WTC11 (cell line): ENCODE results near the gene ZNF626. TPM values are rescaled to one million over a fixed set of nuclear protein-coding genes. Genes with fewer than 3 reads are reported as not detected.

Source experiments
- ATAC-seq: fragments of 200-7000 bp; cut with Tn5 transposase; 2 replicates; pipeline ENCODE4 v1.10.0; 2021; ENCODE audit warnings: mild to moderate bottlenecking, moderate library complexity
- Bru-seq: library from RNA; stranded (reverse); fragments of 400-500 nt; gene quantifications from one replicate; lab custom pipeline; 2021; lab: Mats Ljungman, UMichigan
- CTCF ChIA-PET: fragments of 300-600 bp; sonication (Branson Sonifier 250); formaldehyde crosslinking; loops from one replicate; lab custom pipeline; 2021; ENCODE audit warnings: antibody characterized with exemption; lab: Charles Lee
- POLR2A ChIA-PET: fragments of 350-600 bp; sonication (Branson Sonifier 250); formaldehyde crosslinking; loops from one replicate; lab custom pipeline; 2021; ENCODE audit warnings: antibody characterized with exemption; lab: Charles Lee
- DNase-seq: peaks from one replicate; pipeline ENCODE4 v3.0.0; 2021; ENCODE audit warnings: low spot score
- H3K27ac Mint-ChIP-seq: 2 replicates; pipeline ENCODE4 v1.8.0; 2021; ENCODE audit warnings: mixed read lengths
- H3K27me3 Mint-ChIP-seq: 2 replicates; pipeline ENCODE4 v1.8.0; 2021; ENCODE audit warnings: low read depth, mild to moderate bottlenecking, moderate library complexity, mixed read lengths
- H3K36me3 Mint-ChIP-seq: 2 replicates; pipeline ENCODE4 v1.8.0; 2021; ENCODE audit warnings: mixed read lengths
- H3K4me1 Mint-ChIP-seq: 2 replicates; pipeline ENCODE4 v1.8.0; 2022; ENCODE audit warnings: mixed read lengths
- H3K4me3 Mint-ChIP-seq: 2 replicates; pipeline ENCODE4 v1.8.0; 2021; ENCODE audit warnings: mild to moderate bottlenecking, moderate library complexity, mixed read lengths
- H3K9me3 Mint-ChIP-seq: 2 replicates; pipeline ENCODE4 v1.8.0; 2021; ENCODE audit warnings: mixed read lengths
- CBFB ChIP-seq: sonication (generic); formaldehyde crosslinking; IDR thresholded peaks from 2 replicates; pipeline ENCODE4 v1.8.1; 2022; ENCODE audit warnings: mild to moderate bottlenecking, low read depth, missing genetic modification reagents
- CREB1 ChIP-seq: sonication (generic); formaldehyde crosslinking; IDR thresholded peaks from 2 replicates; pipeline ENCODE4 v1.8.0; 2023; ENCODE audit warnings: mild to moderate bottlenecking, missing genetic modification reagents
- ELF4 ChIP-seq: sonication (generic); formaldehyde crosslinking; IDR thresholded peaks from 2 replicates; pipeline ENCODE4 v1.8.1; 2022; ENCODE audit warnings: low read depth, mild to moderate bottlenecking, moderate library complexity, missing genetic modification reagents
- JAZF1 ChIP-seq: fragments of 250-450 bp; sonication (Bioruptor Pico); IDR thresholded peaks from 2 replicates; pipeline ENCODE4 v1.9.0; 2021; ENCODE audit warnings: moderate library complexity, mild to moderate bottlenecking, inconsistent platforms
- NFYB ChIP-seq: sonication (generic); formaldehyde crosslinking; conservative IDR thresholded peaks from 2 replicates; pipeline ENCODE4 v1.8.0; 2022; ENCODE audit warnings: low read depth, missing genetic modification reagents
- SMAD4 ChIP-seq: sonication (generic); formaldehyde crosslinking; IDR thresholded peaks from 2 replicates; pipeline ENCODE4 v1.8.0; 2022; ENCODE audit warnings: mild to moderate bottlenecking, missing genetic modification reagents
- SOX15 ChIP-seq: fragments of 250-450 bp; sonication (Bioruptor Pico); IDR thresholded peaks from 2 replicates; pipeline ENCODE4 v1.9.0; 2021; ENCODE audit warnings: mild to moderate bottlenecking
- SP1 ChIP-seq: sonication (generic); formaldehyde crosslinking; conservative IDR thresholded peaks from 2 replicates; pipeline ENCODE4 v1.8.1; 2022; ENCODE audit warnings: missing genetic modification reagents
- TEAD4 ChIP-seq: sonication (generic); formaldehyde crosslinking; IDR thresholded peaks from 2 replicates; pipeline ENCODE4 v1.8.0; 2022; ENCODE audit warnings: mild to moderate bottlenecking, missing genetic modification reagents
- ZBTB21 ChIP-seq: sonication (generic); formaldehyde crosslinking; IDR thresholded peaks from 2 replicates; pipeline ENCODE4 v1.8.1; 2023; ENCODE audit warnings: mild to moderate bottlenecking, missing genetic modification reagents, borderline replicate concordance
- ZNF263 ChIP-seq: sonication (generic); formaldehyde crosslinking; IDR thresholded peaks from 2 replicates; pipeline ENCODE4 v1.8.1; 2022; ENCODE audit warnings: low read depth, mild to moderate bottlenecking, moderate library complexity, missing genetic modification reagents
- ZNF423 ChIP-seq: fragments of 250-450 bp; sonication (Bioruptor Pico); IDR thresholded peaks from 2 replicates; pipeline ENCODE4 v2.1.2; 2022; ENCODE audit warnings: mild to moderate bottlenecking, moderate library complexity
- long read RNA-seq, 3 experiments: library from RNA in 1 of 3; library from capped mRNA in 1 of 3; library from polyadenylated mRNA in 1 of 3; unstranded in 2 of 3; stranded (forward) in 1 of 3; transcript quantifications; one replicate each; pipeline ENCODE4 v2.0.0, GENCODE V29; 2021
- total RNA-seq: library from RNA; stranded (reverse); gene quantifications from 3 replicates; pipeline ENCODE4 v1.2.3, GENCODE V29; 2021
- TF ChIP-seq, protein P1 (sequence below): sonication (generic); formaldehyde crosslinking; IDR thresholded peaks from 2 replicates; pipeline ENCODE4 v1.8.1; 2023; ENCODE audit warnings: mild to moderate bottlenecking, missing genetic modification reagents, borderline replicate concordance
- TF ChIP-seq, protein P2 (sequence below): sonication (generic); formaldehyde crosslinking; IDR thresholded peaks from 2 replicates; pipeline ENCODE4 v1.8.1; 2023; ENCODE audit warnings: mild to moderate bottlenecking, missing genetic modification reagents, moderate library complexity
- TF ChIP-seq, protein P3 (sequence below): fragments of 200-600 bp; IDR thresholded peaks from 2 replicates; pipeline ENCODE4 v1.8.0; 2022; ENCODE audit warnings: antibody characterized with exemption
- TF ChIP-seq, protein P4 (sequence below): sonication (generic); formaldehyde crosslinking; IDR thresholded peaks from 2 replicates; pipeline ENCODE4 v1.8.1; 2022; ENCODE audit warnings: missing genetic modification reagents, borderline replicate concordance
- TF ChIP-seq, protein P5 (sequence below): sonication (generic); formaldehyde crosslinking; IDR thresholded peaks from 2 replicates; pipeline ENCODE4 v1.8.1; 2023; ENCODE audit warnings: mild to moderate bottlenecking, missing genetic modification reagents
- TF ChIP-seq, protein P6 (sequence below): sonication (generic); formaldehyde crosslinking; IDR thresholded peaks from 2 replicates; pipeline ENCODE4 v1.8.1; 2022; ENCODE audit warnings: low read depth, missing genetic modification reagents, borderline replicate concordance

Gene ZNF626
- total RNA-seq (15.5 to 24.4 TPM (median 17.6 TPM) in 3 replicates), Bru-seq, nascent RNA (percentile 94 among the genes with signal in this experiment)
- long read RNA-seq, experiment 1, transcript ZNF626-201 (4 exons, 1,123 nt) = major isoform, 18 of 77 reads
- long read RNA-seq, experiment 1, partial matches to known transcripts = 8 of 77 reads
- long read RNA-seq, experiment 1, other reads (novel, unspliced or antisense) = 51 of 77 reads
- long read RNA-seq, experiment 2, partial matches to known transcripts = 0 of 7 reads
- long read RNA-seq, experiment 2, other reads (novel, unspliced or antisense) = 5 of 7 reads
- long read RNA-seq, experiment 3, partial matches to known transcripts = 0 of 8 reads
- long read RNA-seq, experiment 3, other reads (novel, unspliced or antisense) = 4 of 8 reads

DNA sequence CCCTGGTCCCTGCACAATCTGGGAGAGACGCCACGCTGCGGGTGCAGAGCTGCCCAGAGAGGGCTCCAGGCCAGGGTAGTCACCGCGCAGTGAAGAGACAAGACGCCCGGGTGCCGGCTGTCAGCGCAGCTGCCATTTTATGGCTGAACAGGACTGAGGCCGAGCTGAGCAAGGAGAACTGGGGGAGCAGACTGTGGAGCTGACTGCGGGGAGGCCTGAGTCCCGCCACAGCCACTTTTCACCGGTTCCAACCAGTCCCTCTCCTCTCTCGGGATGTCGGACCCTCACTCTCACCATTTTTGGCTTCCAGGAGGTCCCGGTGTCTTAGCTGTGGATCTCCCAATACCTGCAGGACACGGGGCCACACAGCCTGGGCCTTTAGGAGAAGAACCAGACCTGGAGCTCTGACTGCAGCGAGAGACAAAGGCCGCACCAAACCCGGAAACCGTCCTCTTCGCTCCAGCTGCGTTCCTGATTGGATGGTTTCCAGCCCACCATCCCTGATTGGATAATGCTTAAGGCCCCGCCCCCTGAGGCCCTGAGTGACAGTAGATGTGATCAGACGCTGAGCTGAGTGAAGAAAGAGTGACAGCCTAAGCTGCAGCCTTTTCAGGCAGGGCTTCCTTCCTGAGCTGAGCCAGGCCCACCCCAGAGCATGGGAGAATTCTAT is at the start of gene ZNF626:
ZNF626 (minus strand) TSS at position 422 of the 670 bp plus-strand sequence; CDS start at position 297, 125 bp downstream.
- ChIA-PET POLR2A (interaction anchor here (0.7 to 1.6 kb wide), 7 partner anchors 12 to 421 kb away, joined by 3 to 17 read pairs (median 4); partner anchors contain the start of genes ZNF66, ZNF714 and ZNF737), CTCF (interaction anchor here (1.9 kb wide), 1 partner anchor 103 kb away, joined by 7 read pairs; no protein-coding TSS in a partner anchor)
- peak within 1 kb of the TSS; percentile 97 for H3K27ac Mint-ChIP-seq
- peaks cover 38% of the 10 kb centered on the region for H3K4me1 Mint-ChIP-seq
- H3K4me3 Mint-ChIP-seq = peak within 1 kb of the TSS; percentile 96
- peaks cover 3% of the 10 kb centered on the region; the same call in 1 of the 2 replicates for H3K27me3 Mint-ChIP-seq
- ATAC-seq (peak; percentile 93), DNase-seq (peak; percentile 97)
- TF ChIP-seq NFYB (CRISPR knock-in tag) = peak; percentile 95
- TF ChIP-seq TEAD4 (CRISPR knock-in tag) = no peak
- peak; percentile 53 for TF ChIP-seq SP1 (CRISPR knock-in tag)
- no peak for TF ChIP-seq ZBTB21 (CRISPR knock-in tag)
- H3K36me3 Mint-ChIP-seq = peaks cover 20% of the 10 kb centered on the region
- no peaks in the 10 kb centered on the region for H3K9me3 Mint-ChIP-seq

DNA sequence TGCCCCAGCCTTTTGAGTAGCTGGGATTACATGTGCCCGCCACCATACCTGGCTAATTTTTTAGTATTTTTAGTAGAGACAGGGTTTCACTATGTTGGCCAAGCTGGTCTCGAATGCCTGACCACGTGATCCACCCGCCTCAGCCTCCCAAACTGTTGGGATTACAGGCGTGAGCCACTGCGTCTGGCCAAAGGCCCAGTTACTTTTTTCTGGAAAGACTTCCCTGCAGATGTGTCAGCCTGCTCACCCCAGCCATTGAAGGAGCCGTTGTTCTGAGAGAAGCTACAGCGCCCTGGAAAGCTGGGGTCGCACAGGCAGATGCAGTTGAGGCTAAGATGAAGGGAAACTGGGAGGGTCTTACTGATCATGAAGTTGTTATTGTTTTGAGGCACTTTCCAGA is 7.9 kb upstream of the ZNF626 start:
- Mint-ChIP-seq H3K9me3 (no peaks in the 10 kb centered on the region), H3K4me1 (peaks cover 12% of the 10 kb centered on the region; the same call in 1 of the 2 replicates), H3K27me3 (no peaks in the 10 kb centered on the region; the same call in 1 of the 2 replicates), H3K27ac (no peak overlapping the region), H3K4me3 (no peak overlapping the region), H3K36me3 (no peaks in the 10 kb centered on the region)
- DNase-seq (no peak), ATAC-seq (no peak)
- ChIA-PET POLR2A (no interaction called here), CTCF (interaction anchor here (0.6 kb wide), 1 partner anchor 74 kb away, joined by 3 read pairs; no protein-coding TSS in a partner anchor)
- TF ChIP-seq JAZF1 (CRISPR knock-in tag) (no peak), CBFB (CRISPR knock-in tag) (no peak), CREB1 (CRISPR knock-in tag) (no peak), ELF4 (no peak), ZNF423 (CRISPR knock-in tag) (no peak), ZBTB21 (CRISPR knock-in tag) (no peak), ZNF263 (CRISPR knock-in tag) (no peak), SOX15 (no peak), SMAD4 (CRISPR knock-in tag) (no peak)
- TF ChIP-seq, protein P1, sequence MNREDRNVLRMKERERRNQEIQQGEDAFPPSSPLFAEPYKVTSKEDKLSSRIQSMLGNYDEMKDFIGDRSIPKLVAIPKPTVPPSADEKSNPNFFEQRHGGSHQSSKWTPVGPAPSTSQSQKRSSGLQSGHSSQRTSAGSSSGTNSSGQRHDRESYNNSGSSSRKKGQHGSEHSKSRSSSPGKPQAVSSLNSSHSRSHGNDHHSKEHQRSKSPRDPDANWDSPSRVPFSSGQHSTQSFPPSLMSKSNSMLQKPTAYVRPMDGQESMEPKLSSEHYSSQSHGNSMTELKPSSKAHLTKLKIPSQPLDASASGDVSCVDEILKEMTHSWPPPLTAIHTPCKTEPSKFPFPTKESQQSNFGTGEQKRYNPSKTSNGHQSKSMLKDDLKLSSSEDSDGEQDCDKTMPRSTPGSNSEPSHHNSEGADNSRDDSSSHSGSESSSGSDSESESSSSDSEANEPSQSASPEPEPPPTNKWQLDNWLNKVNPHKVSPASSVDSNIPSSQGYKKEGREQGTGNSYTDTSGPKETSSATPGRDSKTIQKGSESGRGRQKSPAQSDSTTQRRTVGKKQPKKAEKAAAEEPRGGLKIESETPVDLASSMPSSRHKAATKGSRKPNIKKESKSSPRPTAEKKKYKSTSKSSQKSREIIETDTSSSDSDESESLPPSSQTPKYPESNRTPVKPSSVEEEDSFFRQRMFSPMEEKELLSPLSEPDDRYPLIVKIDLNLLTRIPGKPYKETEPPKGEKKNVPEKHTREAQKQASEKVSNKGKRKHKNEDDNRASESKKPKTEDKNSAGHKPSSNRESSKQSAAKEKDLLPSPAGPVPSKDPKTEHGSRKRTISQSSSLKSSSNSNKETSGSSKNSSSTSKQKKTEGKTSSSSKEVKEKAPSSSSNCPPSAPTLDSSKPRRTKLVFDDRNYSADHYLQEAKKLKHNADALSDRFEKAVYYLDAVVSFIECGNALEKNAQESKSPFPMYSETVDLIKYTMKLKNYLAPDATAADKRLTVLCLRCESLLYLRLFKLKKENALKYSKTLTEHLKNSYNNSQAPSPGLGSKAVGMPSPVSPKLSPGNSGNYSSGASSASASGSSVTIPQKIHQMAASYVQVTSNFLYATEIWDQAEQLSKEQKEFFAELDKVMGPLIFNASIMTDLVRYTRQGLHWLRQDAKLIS (CRISPR knock-in tag) = no peak
- TF ChIP-seq, protein P2, sequence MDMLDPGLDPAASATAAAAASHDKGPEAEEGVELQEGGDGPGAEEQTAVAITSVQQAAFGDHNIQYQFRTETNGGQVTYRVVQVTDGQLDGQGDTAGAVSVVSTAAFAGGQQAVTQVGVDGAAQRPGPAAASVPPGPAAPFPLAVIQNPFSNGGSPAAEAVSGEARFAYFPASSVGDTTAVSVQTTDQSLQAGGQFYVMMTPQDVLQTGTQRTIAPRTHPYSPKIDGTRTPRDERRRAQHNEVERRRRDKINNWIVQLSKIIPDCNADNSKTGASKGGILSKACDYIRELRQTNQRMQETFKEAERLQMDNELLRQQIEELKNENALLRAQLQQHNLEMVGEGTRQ (CRISPR knock-in tag) = no peak
- TF ChIP-seq, protein P3, sequence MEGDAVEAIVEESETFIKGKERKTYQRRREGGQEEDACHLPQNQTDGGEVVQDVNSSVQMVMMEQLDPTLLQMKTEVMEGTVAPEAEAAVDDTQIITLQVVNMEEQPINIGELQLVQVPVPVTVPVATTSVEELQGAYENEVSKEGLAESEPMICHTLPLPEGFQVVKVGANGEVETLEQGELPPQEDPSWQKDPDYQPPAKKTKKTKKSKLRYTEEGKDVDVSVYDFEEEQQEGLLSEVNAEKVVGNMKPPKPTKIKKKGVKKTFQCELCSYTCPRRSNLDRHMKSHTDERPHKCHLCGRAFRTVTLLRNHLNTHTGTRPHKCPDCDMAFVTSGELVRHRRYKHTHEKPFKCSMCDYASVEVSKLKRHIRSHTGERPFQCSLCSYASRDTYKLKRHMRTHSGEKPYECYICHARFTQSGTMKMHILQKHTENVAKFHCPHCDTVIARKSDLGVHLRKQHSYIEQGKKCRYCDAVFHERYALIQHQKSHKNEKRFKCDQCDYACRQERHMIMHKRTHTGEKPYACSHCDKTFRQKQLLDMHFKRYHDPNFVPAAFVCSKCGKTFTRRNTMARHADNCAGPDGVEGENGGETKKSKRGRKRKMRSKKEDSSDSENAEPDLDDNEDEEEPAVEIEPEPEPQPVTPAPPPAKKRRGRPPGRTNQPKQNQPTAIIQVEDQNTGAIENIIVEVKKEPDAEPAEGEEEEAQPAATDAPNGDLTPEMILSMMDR = no peak
- TF ChIP-seq, protein P4, sequence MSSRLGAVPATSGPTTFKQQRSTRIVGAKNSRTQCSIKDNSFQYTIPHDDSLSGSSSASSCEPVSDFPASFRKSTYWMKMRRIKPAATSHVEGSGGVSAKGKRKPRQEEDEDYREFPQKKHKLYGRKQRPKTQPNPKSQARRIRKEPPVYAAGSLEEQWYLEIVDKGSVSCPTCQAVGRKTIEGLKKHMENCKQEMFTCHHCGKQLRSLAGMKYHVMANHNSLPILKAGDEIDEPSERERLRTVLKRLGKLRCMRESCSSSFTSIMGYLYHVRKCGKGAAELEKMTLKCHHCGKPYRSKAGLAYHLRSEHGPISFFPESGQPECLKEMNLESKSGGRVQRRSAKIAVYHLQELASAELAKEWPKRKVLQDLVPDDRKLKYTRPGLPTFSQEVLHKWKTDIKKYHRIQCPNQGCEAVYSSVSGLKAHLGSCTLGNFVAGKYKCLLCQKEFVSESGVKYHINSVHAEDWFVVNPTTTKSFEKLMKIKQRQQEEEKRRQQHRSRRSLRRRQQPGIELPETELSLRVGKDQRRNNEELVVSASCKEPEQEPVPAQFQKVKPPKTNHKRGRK (CRISPR knock-in tag) = no peak
- TF ChIP-seq, protein P5, sequence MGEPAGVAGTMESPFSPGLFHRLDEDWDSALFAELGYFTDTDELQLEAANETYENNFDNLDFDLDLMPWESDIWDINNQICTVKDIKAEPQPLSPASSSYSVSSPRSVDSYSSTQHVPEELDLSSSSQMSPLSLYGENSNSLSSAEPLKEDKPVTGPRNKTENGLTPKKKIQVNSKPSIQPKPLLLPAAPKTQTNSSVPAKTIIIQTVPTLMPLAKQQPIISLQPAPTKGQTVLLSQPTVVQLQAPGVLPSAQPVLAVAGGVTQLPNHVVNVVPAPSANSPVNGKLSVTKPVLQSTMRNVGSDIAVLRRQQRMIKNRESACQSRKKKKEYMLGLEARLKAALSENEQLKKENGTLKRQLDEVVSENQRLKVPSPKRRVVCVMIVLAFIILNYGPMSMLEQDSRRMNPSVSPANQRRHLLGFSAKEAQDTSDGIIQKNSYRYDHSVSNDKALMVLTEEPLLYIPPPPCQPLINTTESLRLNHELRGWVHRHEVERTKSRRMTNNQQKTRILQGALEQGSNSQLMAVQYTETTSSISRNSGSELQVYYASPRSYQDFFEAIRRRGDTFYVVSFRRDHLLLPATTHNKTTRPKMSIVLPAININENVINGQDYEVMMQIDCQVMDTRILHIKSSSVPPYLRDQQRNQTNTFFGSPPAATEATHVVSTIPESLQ (CRISPR knock-in tag) = no peak
- TF ChIP-seq, protein P6, sequence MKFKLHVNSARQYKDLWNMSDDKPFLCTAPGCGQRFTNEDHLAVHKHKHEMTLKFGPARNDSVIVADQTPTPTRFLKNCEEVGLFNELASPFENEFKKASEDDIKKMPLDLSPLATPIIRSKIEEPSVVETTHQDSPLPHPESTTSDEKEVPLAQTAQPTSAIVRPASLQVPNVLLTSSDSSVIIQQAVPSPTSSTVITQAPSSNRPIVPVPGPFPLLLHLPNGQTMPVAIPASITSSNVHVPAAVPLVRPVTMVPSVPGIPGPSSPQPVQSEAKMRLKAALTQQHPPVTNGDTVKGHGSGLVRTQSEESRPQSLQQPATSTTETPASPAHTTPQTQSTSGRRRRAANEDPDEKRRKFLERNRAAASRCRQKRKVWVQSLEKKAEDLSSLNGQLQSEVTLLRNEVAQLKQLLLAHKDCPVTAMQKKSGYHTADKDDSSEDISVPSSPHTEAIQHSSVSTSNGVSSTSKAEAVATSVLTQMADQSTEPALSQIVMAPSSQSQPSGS (CRISPR knock-in tag) = no peak
